CD14-positive monocyte (primary cell): ENCODE results near the gene CCDC174. TPM values are rescaled to one million over a fixed set of nuclear protein-coding genes. Genes with fewer than 3 reads are reported as not detected.
A peak's percentile ranks its signal among the peaks of the same experiment; 100 is the strongest.

ENCODE experiments used
- DNase-seq, 3 donors: peaks; one replicate each; pipeline ENCODE4 v3.0.0-alpha.2; 2011 to 2022
- H2AFZ ChIP-seq: 2 replicates; pipeline ENCODE4 v1.6.0; 2012; ENCODE audit warnings: mild to moderate bottlenecking, low read depth, low read length, inconsistent platforms; ENCODE audit not compliant: insufficient read depth, poor library complexity, severe bottlenecking
- H3K27ac ChIP-seq, 2 donors: 1 replicate in 1 of 2; 2 replicates in 1 of 2; pipeline ENCODE4 v1.5.1; 2012 to 2013; ENCODE audit warnings: low read length in 2 of 2, control low read depth in 1 of 2, inconsistent platforms in 1 of 2, low read depth in 1 of 2, mild to moderate bottlenecking in 1 of 2
- H3K27me3 ChIP-seq, 2 donors: one replicate each; pipeline versions ENCODE4 v1.6.0 to v1.6.1; 2011 to 2013; ENCODE audit warnings: low read length in 2 of 2; ENCODE audit not compliant: control insufficient read depth in 2 of 2, insufficient read depth in 2 of 2
- H3K36me3 ChIP-seq, 2 donors: replicated peaks in 1 of 2; 1 replicate in 1 of 2; 2 replicates in 1 of 2; pipeline versions ENCODE4 v1.5.1 to v1.6.1; 2012 to 2013; ENCODE audit warnings: low read length in 2 of 2, control low read depth in 1 of 2, inconsistent platforms in 1 of 2, mild to moderate bottlenecking in 1 of 2; ENCODE audit not compliant: insufficient read depth in 2 of 2, control insufficient read depth in 1 of 2
- H3K4me1 ChIP-seq, 2 donors: 1 replicate in 1 of 2; 2 replicates in 1 of 2; pipeline versions ENCODE4 v1.5.1 to v1.6.1; 2012 to 2013; ENCODE audit warnings: low read length in 2 of 2, control low read depth in 1 of 2, inconsistent platforms in 1 of 2, mild to moderate bottlenecking in 1 of 2, moderate library complexity in 1 of 2; ENCODE audit not compliant: insufficient read depth in 2 of 2, control insufficient read depth in 1 of 2
- H3K4me2 ChIP-seq: replicated peaks from 2 replicates; pipeline ENCODE3; 2012; ENCODE audit warnings: low read length, moderate library complexity, mild to moderate bottlenecking; ENCODE audit not compliant: poor library complexity, severe bottlenecking; ENCODE audit errors: extremely low read depth
- H3K4me3 ChIP-seq, 3 experiments: fragments of 200-600 bp in 1 of 3; sonication (generic) in 1 of 3; replicated peaks in 1 of 3; 1 replicate in 2 of 3; 2 replicates in 1 of 3; pipeline ENCODE4 v1.5.1; 2011 to 2013; ENCODE audit warnings: low read length in 3 of 3, mild to moderate bottlenecking in 3 of 3, control low read depth in 2 of 3, low read depth in 2 of 3, inconsistent platforms in 1 of 3, moderate library complexity in 1 of 3
- H3K79me2 ChIP-seq: 2 replicates; pipeline ENCODE4 v1.6.0; 2012; ENCODE audit warnings: mild to moderate bottlenecking, control low read depth, inconsistent platforms, low read length, moderate library complexity; ENCODE audit not compliant: insufficient read depth
- H3K9ac ChIP-seq: 2 replicates; pipeline ENCODE4 v1.6.0; 2017; ENCODE audit warnings: low read length, mild to moderate bottlenecking; ENCODE audit not compliant: insufficient read depth, poor library complexity, severe bottlenecking
- H3K9me3 ChIP-seq, 2 donors: replicated peaks in 1 of 2; 1 replicate in 1 of 2; 2 replicates in 1 of 2; pipeline versions ENCODE4 v1.5.1 to v1.6.1; 2012 to 2013; ENCODE audit warnings: low read length in 2 of 2, control low read depth in 1 of 2; ENCODE audit not compliant: control insufficient read depth in 1 of 2, insufficient read depth in 1 of 2
- H4K20me1 ChIP-seq: 2 replicates; pipeline ENCODE4 v1.6.0; 2012; ENCODE audit warnings: mild to moderate bottlenecking, low read length, control low read depth, moderate library complexity; ENCODE audit not compliant: insufficient read depth
- H3K27ac Mint-ChIP-seq, 7 donors: one replicate each; pipeline ENCODE4 v1.8.0; 2020; ENCODE audit warnings: mild to moderate bottlenecking in 7 of 7, mixed read lengths in 7 of 7, moderate library complexity in 6 of 7, inconsistent platforms in 2 of 7
- H3K27me3 Mint-ChIP-seq, 3 donors: one replicate each; pipeline ENCODE4 v1.8.0; 2021 to 2022; ENCODE audit warnings: low read depth in 3 of 3, mild to moderate bottlenecking in 3 of 3, mixed read lengths in 3 of 3, moderate library complexity in 3 of 3, inconsistent platforms in 1 of 3
- H3K36me3 Mint-ChIP-seq, 2 donors: one replicate each; pipeline ENCODE4 v1.8.0; 2020; ENCODE audit warnings: mixed read lengths in 2 of 2, inconsistent platforms in 1 of 2, mild to moderate bottlenecking in 1 of 2
- H3K4me1 Mint-ChIP-seq: one replicate; pipeline ENCODE4 v1.8.0; 2020; ENCODE audit warnings: mild to moderate bottlenecking, mixed read lengths
- H3K4me3 Mint-ChIP-seq, 2 donors: one replicate each; pipeline ENCODE4 v1.8.0; 2020; ENCODE audit warnings: mild to moderate bottlenecking in 2 of 2, mixed read lengths in 2 of 2, moderate library complexity in 1 of 2
- H3K9me3 Mint-ChIP-seq, 7 donors: one replicate each; pipeline ENCODE4 v1.8.0; 2020 to 2022; ENCODE audit warnings: mixed read lengths in 7 of 7, mild to moderate bottlenecking in 6 of 7, moderate library complexity in 6 of 7, inconsistent platforms in 2 of 7
- CTCF ChIP-seq: fragments of 200-600 bp; IDR thresholded peaks from one replicate; pipeline ENCODE4 v1.8.0; 2022; ENCODE audit warnings: antibody characterized with exemption, mild to moderate bottlenecking
- WGBS: methylation state at CpG from one replicate; pipeline ENCODE4 v1.1.5; 2013; ENCODE audit warnings: missing lambda C conversion rate; ENCODE audit not compliant: insufficient coverage; 5-methylcytosine and 5-hydroxymethylcytosine counted together
- intact Hi-C, 2 donors: fragments of 100-400 bp; cut with micrococcal nuclease; formaldehyde crosslinking; loops; one replicate each; pipeline versions ENCODE4 v1.15.0 to v1.15.1; 2023
- polyA plus RNA-seq, 3 donors: library from polyadenylated mRNA; depleted of rRNA in 1 of 3; unstranded in 2 of 3; stranded (reverse) in 1 of 3; fragments of 300-500 nt in 2 of 3; fragments of >200 nt in 1 of 3; fragmentation: Illumina TruSeq in 2 of 3; gene quantifications; 1 replicate in 2 of 3; 2 replicates in 1 of 3; pipeline ENCODE4 v1.2.3, GENCODE V29; 2012 to 2021

Gene CCDC174
- polyA plus RNA-seq, 3 donors: 6.2 to 7.9 (median 7.4) TPM

- Histone ChIP-seq H3K36me3 (no peaks in the 10 kb centered on the region), H4K20me1 (no peaks in the 10 kb centered on the region), H3K79me2 (no peaks in the 10 kb centered on the region), H3K9ac (no peak overlapping the region), H2AFZ (no peak overlapping the region), H3K27me3 (no peaks in the 10 kb centered on the region), H3K4me1 (no peaks in the 10 kb centered on the region), H3K27ac (no peak overlapping the region), H3K9me3 (peaks cover 0 to 1% of the 10 kb centered on the region in 2 donors), H3K4me3 (no peak overlapping the region), H3K4me2 (no peak overlapping the region)
- Mint-ChIP-seq H3K4me1 (no peaks in the 10 kb centered on the region), H3K27ac (no peak overlapping the region), H3K9me3 (peaks cover 0 to 4% (median 0%) of the 10 kb centered on the region in 7 donors), H3K27me3 (peaks cover 0 to 8% (median 2%) of the 10 kb centered on the region in 3 donors), H3K4me3 (no peak overlapping the region), H3K36me3 (no peaks in the 10 kb centered on the region)
- no peak for DNase-seq
- intact Hi-C loops: no loop called here
- TF ChIP-seq CTCF: no peak
- 100% methylated on average over 1 of the region's 2 CpGs for WGBS
Measured at GRCh38 chr3:14719006-14719405, 67.4 kb downstream of the CCDC174 start.

GRCh38 chr3:14721126-14721864 lies 69.7 kb downstream of the CCDC174 start:
- H3K4me3 ChIP-seq: no peak overlapping the region
- no peaks in the 10 kb centered on the region for H3K79me2 ChIP-seq
- no peak overlapping the region for H2AFZ ChIP-seq
- H3K9me3 ChIP-seq: no peaks in the 10 kb centered on the region
- Mint-ChIP-seq H3K36me3 (no peaks in the 10 kb centered on the region), H3K27ac (peak overlapping the region in 1 of 7 donors; percentile 22), H3K27me3 (peaks cover 0 to 8% (median 1%) of the 10 kb centered on the region in 3 donors), H3K4me3 (no peak overlapping the region), H3K9me3 (peaks cover 0 to 2% (median 0%) of the 10 kb centered on the region in 7 donors), H3K4me1 (no peaks in the 10 kb centered on the region)
- 86% methylated on average over 3 of the region's 8 CpGs for WGBS
- no peak overlapping the region for H3K27ac ChIP-seq
- intact Hi-C loops: no loop called here
- no peak overlapping the region for H3K4me2 ChIP-seq
- no peak for TF ChIP-seq CTCF
- H3K9ac ChIP-seq: no peak overlapping the region
- H3K27me3 ChIP-seq: no peaks in the 10 kb centered on the region
- no peaks in the 10 kb centered on the region for H4K20me1 ChIP-seq
- H3K36me3 ChIP-seq: no peaks in the 10 kb centered on the region
- DNase-seq: no peak
- no peaks in the 10 kb centered on the region for H3K4me1 ChIP-seq

Other genes starting within 250 kb of the CCDC174 start
- gene SLC6A6, start 249.2 kb upstream of the CCDC174 start, polyA plus RNA-seq: 100 to 1,000 TPM in 1 of 3 donors, 10 to 100 TPM in 2; 18.4 to 136 (median 24.5) TPM
- not detected for gene GRIP2, start 111.4 kb upstream of the CCDC174 start, polyA plus RNA-seq
- gene C3orf20, start 23.4 kb downstream of the CCDC174 start, polyA plus RNA-seq: under 1 TPM in 1 of 3 donors, not detected in 2; 0.11 TPM
- under 1 TPM in 1 of 3 donors, not detected in 2; 0.03 TPM for gene FGD5, start 167.2 kb downstream of the CCDC174 start, polyA plus RNA-seq